Prostate gland (tissue), 2 donors: ENCODE measurements around the gene NDUFA11. TPM values are rescaled to one million over a fixed set of nuclear protein-coding genes. Genes with fewer than 3 reads are reported as not detected.

Experiments used
- DNase-seq: peaks from one replicate; pipeline ENCODE4 v3.0.0-alpha.2; 2019; ENCODE audit warnings: low spot score
- H3K27ac ChIP-seq, 2 donors: fragments of 200-600 bp; sonication (generic); 2 replicates each; pipeline ENCODE4 v1.5.1; 2017 to 2019
- H3K27me3 ChIP-seq: fragments of 200-600 bp; sonication (generic); replicated peaks from 2 replicates; pipeline ENCODE4 v1.5.1; 2019; ENCODE audit not compliant: insufficient read depth
- H3K36me3 ChIP-seq, 2 donors: fragments of 200-600 bp; sonication (generic); 1 replicate in 1 of 2; 2 replicates in 1 of 2; pipeline versions ENCODE4 v1.5.1 to v1.8.1; 2017 to 2019
- H3K4me1 ChIP-seq: fragments of 200-600 bp; sonication (generic); replicated peaks from 2 replicates; pipeline ENCODE4 v1.5.1; 2019
- H3K4me3 ChIP-seq, 2 donors: fragments of 200-600 bp; sonication (generic); 2 replicates each; pipeline ENCODE4 v1.5.1; 2017 to 2019
- H3K9me3 ChIP-seq: fragments of 200-600 bp; sonication (generic); 2 replicates; pipeline ENCODE4 v1.5.1; 2017
- CTCF ChIP-seq, 4 experiments: fragments of 200-600 bp in 2 of 4; fragments of 450-650 bp in 2 of 4; sonication (generic) in 2 of 4; IDR thresholded peaks; 1 replicate in 3 of 4; 2 replicates in 1 of 4; pipeline ENCODE4 v1.5.1; 2016 to 2019; ENCODE audit warnings: antibody characterized with exemption in 4 of 4, mild to moderate bottlenecking in 2 of 4, moderate library complexity in 2 of 4
- POLR2A ChIP-seq: fragments of 450-650 bp; IDR thresholded peaks from one replicate; pipeline ENCODE4 v1.6.1; 2016; ENCODE audit warnings: antibody characterized with exemption, mild to moderate bottlenecking
- POLR2AphosphoS5 ChIP-seq: sonication (generic); formaldehyde crosslinking; IDR thresholded peaks from one replicate; pipeline ENCODE4 v1.6.1; 2017; ENCODE audit warnings: antibody characterized with exemption
- WGBS: methylation state at CpG from one replicate; pipeline ENCODE4 v1.1.5; 2018; 5-methylcytosine and 5-hydroxymethylcytosine counted together
- intact Hi-C: fragments of 100-400 bp; cut with DNase I; formaldehyde crosslinking; loops from one replicate; pipeline ENCODE4 v1.14.2; 2022
- total RNA-seq, 2 donors: library from RNA; depleted of rRNA; stranded (reverse); fragments of >200 nt; gene quantifications; one replicate each; pipeline ENCODE4 v1.1.0, GENCODE V29; 2016

The NDUFA11 gene
- total RNA-seq, 2 donors from 2014 or later: 259 to 327 TPM

GRCh38 chr19:5897189-5897969 lies 6.2 kb downstream of the NDUFA11 start:
- no peaks in the 10 kb centered on the region for H3K27me3 ChIP-seq
- H3K4me3 ChIP-seq: no peak overlapping the region
- peak overlapping the region in 1 of 2 donors; percentile 2 for H3K27ac ChIP-seq
- no peak for DNase-seq
- intact Hi-C loops: no loop called here
- no peaks in the 10 kb centered on the region for H3K4me1 ChIP-seq
- H3K9me3 ChIP-seq: no peaks in the 10 kb centered on the region
- no peaks in the 10 kb centered on the region for H3K36me3 ChIP-seq
- 64% methylated on average over 30 of the region's 30 CpGs for WGBS
- TF ChIP-seq CTCF (IDR thresholded peaks at IDR 0.05): no peak
- no peak for TF ChIP-seq POLR2A
- no peak for TF ChIP-seq POLR2AphosphoS5

- TF ChIP-seq CTCF (IDR thresholded peaks at IDR 0.05) (no peak), POLR2A (no peak), POLR2AphosphoS5 (no peak)
- H3K9me3 ChIP-seq: no peaks in the 10 kb centered on the region
- WGBS: 79% methylated on average over 25 of the region's 29 CpGs
- H3K36me3 ChIP-seq: no peaks in the 10 kb centered on the region
- intact Hi-C loops: no loop called here
- peak overlapping the region in 1 of 2 donors; percentile 2 for H3K27ac ChIP-seq
- no peak overlapping the region for H3K4me3 ChIP-seq
- no peaks in the 10 kb centered on the region for H3K27me3 ChIP-seq
- DNase-seq: no peak
- H3K4me1 ChIP-seq: no peaks in the 10 kb centered on the region
Measured at GRCh38 chr19:5896365-5897076, 7.1 kb downstream of the NDUFA11 start.

- no peaks in the 10 kb centered on the region for H3K9me3 ChIP-seq
- WGBS: 88% methylated on average over 8 of the region's 8 CpGs
- no peak overlapping the region for H3K27ac ChIP-seq
- H3K36me3 ChIP-seq: no peaks in the 10 kb centered on the region
- H3K4me3 ChIP-seq: no peak overlapping the region
- no peaks in the 10 kb centered on the region for H3K4me1 ChIP-seq
- TF ChIP-seq POLR2A: no peak
- TF ChIP-seq CTCF (IDR thresholded peaks at IDR 0.05): no peak
- TF ChIP-seq POLR2AphosphoS5: no peak
- H3K27me3 ChIP-seq: no peaks in the 10 kb centered on the region
- no peak for DNase-seq
- intact Hi-C loops: no loop called here
Measured at GRCh38 chr19:5895890-5896289, 7.7 kb downstream of the NDUFA11 start.

GRCh38 chr19:5895409-5895808 lies 8.2 kb downstream of the NDUFA11 start:
- H3K4me3 ChIP-seq: no peak overlapping the region
- H3K4me1 ChIP-seq: no peaks in the 10 kb centered on the region
- H3K36me3 ChIP-seq: no peaks in the 10 kb centered on the region
- H3K9me3 ChIP-seq: no peaks in the 10 kb centered on the region
- WGBS: 58% methylated on average over 15 of the region's 15 CpGs
- H3K27me3 ChIP-seq: no peaks in the 10 kb centered on the region
- H3K27ac ChIP-seq: peak overlapping the region; percentile 4 to 27
- DNase-seq: no peak
- intact Hi-C loops: no loop called here
- TF ChIP-seq POLR2A (no peak), POLR2AphosphoS5 (no peak), CTCF (IDR thresholded peaks at IDR 0.05) (no peak)
